Neuronal stem cell (in vitro differentiated cells): ENCODE measurements around the gene SCNN1A.

Experiments
- DNase-seq: peaks from one replicate; pipeline ENCODE4 v3.0.0-alpha.2; 2013; ENCODE audit warnings: low spot score
- H2AFZ ChIP-seq: one replicate; pipeline ENCODE4 v1.6.1; 2013; ENCODE audit warnings: mild to moderate bottlenecking, low read length, inconsistent platforms
- H2AK5ac ChIP-seq: 2 replicates; pipeline ENCODE4 v1.6.1; 2013; ENCODE audit warnings: low read depth, mild to moderate bottlenecking, inconsistent platforms, low read length, moderate library complexity, mixed read lengths
- H2BK120ac ChIP-seq: 2 replicates; pipeline ENCODE4 v1.6.1; 2013; ENCODE audit warnings: low read depth, mild to moderate bottlenecking, inconsistent platforms, low read length, moderate library complexity, mixed read lengths
- H2BK12ac ChIP-seq: one replicate; pipeline ENCODE4 v1.6.1; 2013; ENCODE audit warnings: low read length, inconsistent platforms
- H2BK15ac ChIP-seq: 2 replicates; pipeline ENCODE4 v1.6.1; 2013; ENCODE audit warnings: mild to moderate bottlenecking, low read length, inconsistent platforms, mixed read lengths
- H2BK5ac ChIP-seq: one replicate; pipeline ENCODE4 v1.6.1; 2013; ENCODE audit warnings: inconsistent platforms, mild to moderate bottlenecking, low read length, moderate library complexity
- H3K14ac ChIP-seq: one replicate; pipeline ENCODE4 v1.6.1; 2013; ENCODE audit warnings: low read length, inconsistent platforms
- H3K18ac ChIP-seq: 2 replicates; pipeline ENCODE4 v1.6.1; 2013; ENCODE audit warnings: low read length, inconsistent platforms
- H3K23ac ChIP-seq: 2 replicates; pipeline ENCODE4 v1.6.1; 2013; ENCODE audit warnings: low read depth, mild to moderate bottlenecking, mixed read lengths, low read length, inconsistent platforms; ENCODE audit not compliant: poor library complexity
- H3K27ac ChIP-seq: replicated peaks from 3 replicates; pipeline ENCODE4 v1.5.1; 2013; ENCODE audit warnings: low read length, inconsistent platforms
- H3K27me3 ChIP-seq, 3 experiments: 2 replicates each; pipeline ENCODE4 v1.6.1; 2013; ENCODE audit warnings: low read length in 3 of 3, mild to moderate bottlenecking in 2 of 3, inconsistent platforms in 1 of 3, low read depth in 1 of 3, mixed read lengths in 1 of 3, moderate library complexity in 1 of 3; ENCODE audit not compliant: control insufficient read depth in 3 of 3, insufficient read depth in 3 of 3
- H3K36me3 ChIP-seq, 2 donors: replicated peaks in 1 of 2; 2 replicates each; pipeline ENCODE4 v1.6.1; 2013; ENCODE audit warnings: low read length in 2 of 2; ENCODE audit not compliant: control insufficient read depth in 2 of 2, insufficient read depth in 2 of 2
- H3K4ac ChIP-seq: 2 replicates; pipeline ENCODE4 v1.6.1; 2013; ENCODE audit warnings: inconsistent platforms, mild to moderate bottlenecking, low read length, moderate library complexity
- H3K4me1 ChIP-seq, 2 donors: 1 replicate in 1 of 2; 2 replicates in 1 of 2; pipeline ENCODE4 v1.6.1; 2013; ENCODE audit warnings: low read length in 2 of 2, low read depth in 1 of 2; ENCODE audit not compliant: control insufficient read depth in 2 of 2, insufficient read depth in 1 of 2
- H3K4me2 ChIP-seq: one replicate; pipeline ENCODE4 v1.6.1; 2013; ENCODE audit warnings: mild to moderate bottlenecking, low read length, inconsistent platforms; ENCODE audit not compliant: insufficient read depth, poor library complexity, severe bottlenecking
- H3K4me3 ChIP-seq, 2 donors: 2 replicates each; pipeline ENCODE4 v1.5.1; 2013; ENCODE audit warnings: low read length in 2 of 2, mild to moderate bottlenecking in 2 of 2, inconsistent platforms in 1 of 2, moderate library complexity in 1 of 2
- H3K79me1 ChIP-seq: one replicate; pipeline ENCODE4 v1.6.1; 2013; ENCODE audit warnings: low read depth, mild to moderate bottlenecking, inconsistent platforms, low read length, moderate library complexity
- H3K9ac ChIP-seq: one replicate; pipeline ENCODE4 v1.6.1; 2013; ENCODE audit warnings: mild to moderate bottlenecking, low read depth, low read length, inconsistent platforms; ENCODE audit not compliant: poor library complexity
- H3K9me3 ChIP-seq, 2 donors: replicated peaks in 1 of 2; 2 replicates each; pipeline versions ENCODE3 to v1.6.1; 2013; ENCODE audit warnings: low read length in 2 of 2, mild to moderate bottlenecking in 2 of 2, inconsistent platforms in 1 of 2, low read depth in 1 of 2, mixed read lengths in 1 of 2, moderate library complexity in 1 of 2; ENCODE audit not compliant: control insufficient read depth in 2 of 2, insufficient read depth in 1 of 2
- H4K8ac ChIP-seq: one replicate; pipeline ENCODE4 v1.6.1; 2013; ENCODE audit warnings: low read depth, mild to moderate bottlenecking, inconsistent platforms, low read length, moderate library complexity
- H4K91ac ChIP-seq: one replicate; pipeline ENCODE4 v1.6.1; 2013; ENCODE audit warnings: low read length, low read depth, mild to moderate bottlenecking, inconsistent platforms; ENCODE audit not compliant: poor library complexity
- WGBS, 2 donors: extraction: QIAGEN DNeasy Blood & Tissue Kit; methylation state at CpG; one replicate each; pipeline ENCODE4 v1.1.7; 2013; ENCODE audit warnings: missing lambda C conversion rate in 2 of 2, mixed read lengths in 1 of 2; ENCODE audit not compliant: insufficient read length in 2 of 2, insufficient replicate concordance in 1 of 2; ENCODE audit errors: extremely low coverage in 2 of 2; 5-methylcytosine and 5-hydroxymethylcytosine counted together

SCNN1A gene

GRCh38 chr12:6405963-6406362 is 30.6 kb upstream of the SCNN1A start:
- Histone ChIP-seq H3K4me3 (no peak overlapping the region), H3K9ac (no peak overlapping the region), H2AFZ (no peak overlapping the region), H4K91ac (no peak overlapping the region), H4K8ac (no peak overlapping the region), H3K4me2 (no peak overlapping the region), H3K4me1 (no peaks in the 10 kb centered on the region), H2AK5ac (no peak overlapping the region), H2BK5ac (no peak overlapping the region), H3K18ac (no peak overlapping the region), H3K27ac (no peak overlapping the region), H3K23ac (no peak overlapping the region), H3K4ac (no peak overlapping the region), H3K27me3 (no peaks in the 10 kb centered on the region), H2BK120ac (no peak overlapping the region), H3K14ac (no peak overlapping the region), H3K36me3 (no peaks in the 10 kb centered on the region), H3K9me3 (no peaks in the 10 kb centered on the region), H3K79me1 (no peaks in the 10 kb centered on the region), H2BK12ac (no peak overlapping the region), H2BK15ac (no peak overlapping the region)
- no peak for DNase-seq
- whole genome bisulfite sequencing, 2 donors = no CpG with 5 or more reads among the region's 6 CpGs

- Histone ChIP-seq H2AK5ac (no peak overlapping the region), H3K27me3 (no peaks in the 10 kb centered on the region), H2AFZ (no peak overlapping the region), H4K91ac (no peak overlapping the region), H2BK120ac (no peak overlapping the region), H3K4ac (no peak overlapping the region), H3K4me3 (no peak overlapping the region), H3K9ac (no peak overlapping the region), H3K27ac (no peak overlapping the region), H3K18ac (no peak overlapping the region), H2BK5ac (no peak overlapping the region), H3K9me3 (no peaks in the 10 kb centered on the region), H3K14ac (no peak overlapping the region), H3K4me1 (no peaks in the 10 kb centered on the region), H2BK12ac (no peak overlapping the region), H2BK15ac (no peak overlapping the region), H3K79me1 (no peaks in the 10 kb centered on the region), H3K36me3 (no peaks in the 10 kb centered on the region), H4K8ac (no peak overlapping the region), H3K23ac (no peak overlapping the region), H3K4me2 (no peak overlapping the region)
- no peak for DNase-seq
- WGBS, 2 donors = no CpG with 5 or more reads among the region's 5 CpGs
Observed at GRCh38 chr12:6404390-6404789, 29.0 kb upstream of the SCNN1A start.

GRCh38 chr12:6399884-6400644 is 24.7 kb upstream of the SCNN1A start:
- Histone ChIP-seq H3K79me1 (no peaks in the 10 kb centered on the region), H4K8ac (no peak overlapping the region), H3K9me3 (peaks cover 0 to 4% of the 10 kb centered on the region in 2 donors), H3K18ac (no peak overlapping the region), H2BK12ac (no peak overlapping the region), H2BK5ac (no peak overlapping the region), H3K4me2 (no peak overlapping the region), H3K4me3 (no peak overlapping the region), H3K9ac (no peak overlapping the region), H4K91ac (no peak overlapping the region), H3K27me3 (no peaks in the 10 kb centered on the region), H3K4me1 (no peaks in the 10 kb centered on the region), H3K4ac (no peak overlapping the region), H2AK5ac (no peak overlapping the region), H3K23ac (no peak overlapping the region), H2AFZ (no peak overlapping the region), H2BK15ac (no peak overlapping the region), H2BK120ac (no peak overlapping the region), H3K36me3 (no peaks in the 10 kb centered on the region), H3K14ac (no peak overlapping the region), H3K27ac (no peak overlapping the region)
- DNase-seq = no peak
- no CpG with 5 or more reads among the region's 7 CpGs for WGBS, 2 donors

- Histone ChIP-seq H3K18ac (no peak overlapping the region), H2BK12ac (no peak overlapping the region), H3K4ac (no peak overlapping the region), H2AFZ (no peak overlapping the region), H3K36me3 (no peaks in the 10 kb centered on the region), H3K23ac (no peak overlapping the region), H4K91ac (no peak overlapping the region), H2BK120ac (no peak overlapping the region), H2AK5ac (no peak overlapping the region), H4K8ac (no peak overlapping the region), H3K4me1 (no peaks in the 10 kb centered on the region), H3K9ac (no peak overlapping the region), H3K27ac (no peak overlapping the region), H3K79me1 (no peaks in the 10 kb centered on the region), H3K4me2 (no peak overlapping the region), H3K27me3 (no peaks in the 10 kb centered on the region), H3K4me3 (no peak overlapping the region), H3K14ac (no peak overlapping the region), H2BK5ac (no peak overlapping the region), H2BK15ac (no peak overlapping the region), H3K9me3 (peaks cover 0 to 4% of the 10 kb centered on the region in 2 donors)
- no peak for DNase-seq
- WGBS, 2 donors = no CpG with 5 or more reads among the region's 2 CpGs
Observed at GRCh38 chr12:6396031-6396430, 20.7 kb upstream of the SCNN1A start.
